Activated effector memory CD4-positive, alpha-beta T cell treated with anti-CD3 and anti-CD28 coated beads, Interleukin-2, amount 50 U/mL, for 16 hours (primary cell): ENCODE results near the gene GDF7.
"Not testable (repeated sequence)": the region's sequence is repeated elsewhere in the genome, so short reads cannot be mapped to it uniquely, and the experiment has no call there.

Source experiments
- DNase-seq: peaks from one replicate; pipeline ENCODE4 v3.0.0-alpha.2; 2020

Gene GDF7

GRCh38 chr2:20707601-20708000 is 40.7 kb downstream of the GDF7 start:
- no peak for DNase-seq

GRCh38 chr2:20711641-20712040 is 44.7 kb downstream of the GDF7 start:
- DNase-seq = not testable (repeated sequence)

GRCh38 chr2:20713585-20713984 is 46.6 kb downstream of the GDF7 start:
- not testable (repeated sequence) for DNase-seq

GRCh38 chr2:20714412-20714811 is 47.5 kb downstream of the GDF7 start:
- not testable (repeated sequence) for DNase-seq

GRCh38 chr2:20716164-20716563 is 49.2 kb downstream of the GDF7 start:
- not testable (repeated sequence) for DNase-seq

- no peak for DNase-seq
Observed at GRCh38 chr2:20717641-20718040, 50.7 kb downstream of the GDF7 start.

GRCh38 chr2:20722592-20723240 is 55.8 kb downstream of the GDF7 start:
- no peak for DNase-seq

- DNase-seq = no peak
Observed at GRCh38 chr2:20723543-20723942, 56.6 kb downstream of the GDF7 start.

- DNase-seq = no peak
Observed at GRCh38 chr2:20724500-20725053, 57.6 kb downstream of the GDF7 start.

- no peak for DNase-seq
Observed at GRCh38 chr2:20725782-20726181, 58.8 kb downstream of the GDF7 start.

- DNase-seq = no peak
Observed at GRCh38 chr2:20726913-20727312, 60.0 kb downstream of the GDF7 start.

- no peak for DNase-seq
Observed at GRCh38 chr2:20728114-20728758, 61.3 kb downstream of the GDF7 start.
